ENCODE results near the gene SERPINB3. TPM values are rescaled to one million over a fixed set of nuclear protein-coding genes. Genes with fewer than 3 reads are reported as not detected.
"Not testable (repeated sequence)": the region's sequence is repeated elsewhere in the genome, so short reads cannot be mapped to it uniquely, and the experiment has no call there.

The SERPINB3 gene
- total and polyA plus RNA-seq, 3 experiments from 2014 or later = not detected

DNA sequence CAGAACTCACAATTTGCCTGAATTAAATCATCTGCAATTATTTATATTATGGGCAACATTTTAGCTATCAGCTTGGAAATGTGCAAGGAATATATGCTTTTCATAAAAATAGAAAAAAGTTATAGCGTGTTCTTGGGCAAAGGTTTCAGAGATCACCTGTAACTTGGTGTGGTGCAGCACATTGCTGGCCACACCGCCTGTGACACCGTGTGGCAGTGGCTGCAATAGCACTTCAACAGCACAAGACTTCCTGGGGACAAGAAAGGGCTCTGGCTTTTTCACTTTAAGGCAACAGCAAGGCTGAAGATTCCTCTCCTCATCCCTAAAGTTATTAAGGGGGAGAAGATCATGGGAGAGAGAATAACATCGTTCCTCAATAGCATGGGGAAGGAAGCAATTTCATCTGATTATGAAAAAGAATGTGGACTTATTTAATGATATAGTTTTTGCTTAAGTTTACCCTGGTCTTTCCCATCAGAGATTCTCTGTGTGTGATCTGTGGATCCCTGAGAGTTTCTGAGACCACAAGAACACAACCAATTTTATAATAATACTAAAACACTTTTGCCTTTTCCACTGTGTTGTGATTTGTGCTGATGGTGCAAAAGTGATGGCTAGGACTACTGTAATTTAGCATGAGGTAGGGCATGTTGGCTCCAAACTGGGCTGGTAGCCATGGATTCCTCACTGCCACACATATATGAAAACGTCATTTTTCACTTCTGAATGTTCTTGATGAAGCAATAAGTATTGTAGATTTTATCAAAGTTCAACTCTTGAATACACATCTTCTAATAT is 15.0 kb upstream of the SERPINB3 start:
- H3K36me3 Mint-ChIP-seq = no peaks in the 10 kb centered on the region
- ChIA-PET CTCF (interaction anchor here (0.7 kb wide), 1 partner anchor 11 kb away, joined by 3 read pairs; no protein-coding TSS in a partner anchor), POLR2A (no interaction called here)
- no peak for DNase-seq
- no peak overlapping the region for H3K4me3 Mint-ChIP-seq
- Histone ChIP-seq H3K4me3 (ENCODE audit: low read length) (no peak overlapping the region), H3K27me3 (ENCODE audit: insufficient read depth, low read length, poor library complexity, severe bottlenecking) (no peaks in the 10 kb centered on the region), H3K4me1 (ENCODE audit: insufficient read depth, low read length) (no peaks in the 10 kb centered on the region), H3K27ac (ENCODE audit: low read depth, low read length) (no peak overlapping the region), H3K36me3 (ENCODE audit: insufficient read depth, low read length) (no peaks in the 10 kb centered on the region), H3K9me3 (ENCODE audit: low read length) (no peaks in the 10 kb centered on the region)
- H3K9me3 Mint-ChIP-seq = peaks cover 0 to 2% (median 0%) of the 10 kb centered on the region in 5 donors
- no peaks in the 10 kb centered on the region for H3K27me3 Mint-ChIP-seq
- no peaks in the 10 kb centered on the region for H3K4me1 Mint-ChIP-seq
- no peak overlapping the region for H3K27ac Mint-ChIP-seq

DNA sequence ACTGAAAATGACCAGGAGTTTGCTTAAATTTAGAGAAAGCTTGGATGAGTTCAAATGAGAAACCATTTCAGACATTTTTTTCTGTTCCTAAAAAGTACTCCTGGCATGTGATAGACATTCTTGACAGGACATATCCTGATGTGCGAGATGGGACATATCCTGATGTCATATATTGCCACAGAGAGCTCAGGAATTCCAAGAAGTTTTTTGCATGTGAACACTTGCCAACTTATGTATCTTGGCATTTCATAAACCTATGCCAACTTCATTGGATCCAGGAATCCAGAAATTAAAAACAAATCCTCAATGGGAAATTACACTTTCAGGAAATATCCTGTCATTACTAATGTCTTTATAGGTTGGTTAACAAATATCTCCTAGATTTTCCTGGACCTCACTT is 2.9 kb upstream of the SERPINB3 start:
- Histone ChIP-seq H3K27me3 (ENCODE audit: insufficient read depth, low read length, poor library complexity, severe bottlenecking) (no peaks in the 10 kb centered on the region), H3K4me3 (ENCODE audit: low read length) (no peak overlapping the region), H3K4me1 (ENCODE audit: insufficient read depth, low read length) (no peaks in the 10 kb centered on the region), H3K36me3 (ENCODE audit: insufficient read depth, low read length) (no peaks in the 10 kb centered on the region), H3K27ac (ENCODE audit: low read depth, low read length) (no peak overlapping the region), H3K9me3 (ENCODE audit: low read length) (no peaks in the 10 kb centered on the region)
- DNase-seq = no peak
- ChIA-PET POLR2A (no interaction called here), CTCF (no interaction called here)
- Mint-ChIP-seq H3K9me3 (peaks cover 3 to 7% (median 6%) of the 10 kb centered on the region in 5 donors), H3K4me3 (no peak overlapping the region), H3K27me3 (no peaks in the 10 kb centered on the region), H3K4me1 (no peaks in the 10 kb centered on the region), H3K36me3 (no peaks in the 10 kb centered on the region), H3K27ac (no peak overlapping the region)

DNA sequence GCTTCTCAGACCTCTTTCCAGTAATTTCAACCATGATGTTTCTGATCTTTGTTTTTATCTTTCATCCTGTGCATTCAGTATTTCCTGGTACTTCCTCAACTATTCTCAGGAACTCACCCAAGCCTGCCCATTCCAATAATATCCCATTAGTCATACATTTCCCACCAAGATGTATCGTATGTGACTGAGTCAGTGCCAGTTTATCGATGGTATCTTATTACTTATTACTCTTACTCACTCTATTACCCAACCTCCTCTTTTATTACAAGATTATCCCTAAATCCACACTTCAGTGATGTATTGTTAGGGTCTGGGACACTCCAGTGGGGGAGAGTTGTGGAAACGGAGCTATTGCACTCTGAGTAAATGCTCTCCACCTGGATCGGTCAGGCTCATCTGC is 2.8 kb downstream of the SERPINB3 start:
- H3K27me3 Mint-ChIP-seq; H3K36me3 Mint-ChIP-seq; H3K4me1 ChIP-seq (ENCODE audit: insufficient read depth, low read length); CTCF ChIA-PET; H3K4me3 Mint-ChIP-seq; H3K4me1 Mint-ChIP-seq; H3K4me3 ChIP-seq (ENCODE audit: low read length); H3K27ac ChIP-seq (ENCODE audit: low read depth, low read length); POLR2A ChIA-PET; H3K27me3 ChIP-seq (ENCODE audit: insufficient read depth, low read length, poor library complexity, severe bottlenecking); H3K27ac Mint-ChIP-seq; H3K9me3 ChIP-seq (ENCODE audit: low read length); H3K36me3 ChIP-seq (ENCODE audit: insufficient read depth, low read length); H3K9me3 Mint-ChIP-seq; DNase-seq: not testable (repeated sequence)

DNA sequence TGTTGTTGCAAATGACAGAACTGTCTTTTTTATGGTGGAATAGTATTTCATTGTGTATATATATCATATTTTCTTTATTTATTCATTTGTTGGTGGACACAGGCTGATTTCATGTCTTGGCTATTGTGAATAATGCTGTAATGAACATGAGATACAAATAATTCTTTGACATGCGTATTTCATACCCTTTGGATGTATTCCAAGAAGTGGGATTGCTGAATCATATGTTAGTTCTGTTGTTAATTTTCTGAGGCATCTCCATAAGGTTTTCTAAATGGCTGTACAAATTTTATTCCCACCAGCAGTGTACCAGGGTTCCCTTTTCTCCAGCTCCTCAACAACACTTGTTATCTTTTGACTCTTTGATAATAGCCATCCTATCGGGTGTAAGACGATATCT is 11.4 kb downstream of the SERPINB3 start:
- POLR2A ChIA-PET; CTCF ChIA-PET; H3K36me3 Mint-ChIP-seq; H3K27me3 Mint-ChIP-seq; H3K27me3 ChIP-seq (ENCODE audit: insufficient read depth, low read length, poor library complexity, severe bottlenecking); H3K27ac Mint-ChIP-seq; H3K36me3 ChIP-seq (ENCODE audit: insufficient read depth, low read length); H3K9me3 ChIP-seq (ENCODE audit: low read length); H3K4me3 Mint-ChIP-seq; DNase-seq; H3K4me1 ChIP-seq (ENCODE audit: insufficient read depth, low read length); H3K4me1 Mint-ChIP-seq; H3K27ac ChIP-seq (ENCODE audit: low read depth, low read length); H3K9me3 Mint-ChIP-seq; H3K4me3 ChIP-seq (ENCODE audit: low read length): not testable (repeated sequence)

DNA sequence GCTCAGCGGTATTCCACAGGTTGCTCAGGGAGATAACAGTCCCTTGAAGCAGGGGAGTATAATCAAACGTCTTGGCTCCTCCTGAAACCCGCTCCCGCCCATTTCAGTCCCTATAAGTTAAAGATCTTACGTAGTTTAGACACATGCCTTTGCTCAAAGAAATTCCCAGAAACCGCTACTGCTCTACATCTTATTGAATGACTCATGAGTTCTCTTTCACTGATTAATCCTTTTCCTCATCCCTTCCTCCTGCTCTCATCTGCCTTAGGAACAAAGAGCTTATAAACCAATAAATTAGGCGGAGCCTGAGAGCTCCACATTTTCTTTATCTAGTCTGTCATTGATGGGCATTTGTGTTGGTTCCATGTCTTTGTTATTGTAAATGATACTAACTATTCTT is 13.5 kb downstream of the SERPINB3 start:
- no peaks in the 10 kb centered on the region for H3K9me3 ChIP-seq (ENCODE audit: low read length)
- POLR2A ChIA-PET = no interaction called here
- no peaks in the 10 kb centered on the region for H3K36me3 Mint-ChIP-seq
- H3K4me3 Mint-ChIP-seq = no peak overlapping the region
- H3K27me3 ChIP-seq (ENCODE audit: insufficient read depth, low read length, poor library complexity, severe bottlenecking) = no peaks in the 10 kb centered on the region
- H3K27ac Mint-ChIP-seq = no peak overlapping the region
- peaks cover 0 to 5% (median 0%) of the 10 kb centered on the region in 5 donors for H3K9me3 Mint-ChIP-seq
- no peak for DNase-seq
- H3K4me1 ChIP-seq (ENCODE audit: insufficient read depth, low read length) = no peaks in the 10 kb centered on the region
- no peaks in the 10 kb centered on the region for H3K27me3 Mint-ChIP-seq
- no peak overlapping the region for H3K27ac ChIP-seq (ENCODE audit: low read depth, low read length)
- no peak overlapping the region for H3K4me3 ChIP-seq (ENCODE audit: low read length)
- no peaks in the 10 kb centered on the region for H3K4me1 Mint-ChIP-seq
- H3K36me3 ChIP-seq (ENCODE audit: insufficient read depth, low read length) = no peaks in the 10 kb centered on the region
- CTCF ChIA-PET = no interaction called here

DNA sequence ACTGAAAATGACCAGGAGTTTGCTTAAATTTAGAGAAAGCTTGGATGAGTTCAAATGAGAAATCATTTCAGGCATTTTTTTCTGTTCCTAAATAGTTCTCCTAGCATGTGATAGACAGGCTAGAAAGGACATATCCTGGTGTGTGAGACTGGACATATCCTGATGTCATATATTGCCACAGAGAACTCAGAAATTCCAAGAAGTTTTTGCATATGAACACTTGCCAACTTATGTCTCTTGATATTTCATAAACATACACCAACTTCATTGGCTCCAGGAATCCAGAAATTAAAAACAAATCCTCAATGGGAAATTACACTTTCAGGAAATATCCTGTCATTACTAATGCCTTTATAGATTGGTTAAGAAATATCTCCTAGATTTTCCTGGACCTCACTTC is 14.8 kb downstream of the SERPINB3 start:
- no peak overlapping the region for H3K4me3 ChIP-seq (ENCODE audit: low read length)
- no peak for DNase-seq
- no peaks in the 10 kb centered on the region for H3K36me3 ChIP-seq (ENCODE audit: insufficient read depth, low read length)
- H3K27ac Mint-ChIP-seq = no peak overlapping the region
- ChIA-PET POLR2A (no interaction called here), CTCF (no interaction called here)
- no peaks in the 10 kb centered on the region for H3K36me3 Mint-ChIP-seq
- peaks cover 0 to 5% (median 0%) of the 10 kb centered on the region in 5 donors for H3K9me3 Mint-ChIP-seq
- no peaks in the 10 kb centered on the region for H3K27me3 ChIP-seq (ENCODE audit: insufficient read depth, low read length, poor library complexity, severe bottlenecking)
- H3K4me1 ChIP-seq (ENCODE audit: insufficient read depth, low read length) = no peaks in the 10 kb centered on the region
- no peaks in the 10 kb centered on the region for H3K27me3 Mint-ChIP-seq
- H3K9me3 ChIP-seq (ENCODE audit: low read length) = no peaks in the 10 kb centered on the region
- no peak overlapping the region for H3K27ac ChIP-seq (ENCODE audit: low read depth, low read length)
- no peaks in the 10 kb centered on the region for H3K4me1 Mint-ChIP-seq
- H3K4me3 Mint-ChIP-seq = no peak overlapping the region

DNA sequence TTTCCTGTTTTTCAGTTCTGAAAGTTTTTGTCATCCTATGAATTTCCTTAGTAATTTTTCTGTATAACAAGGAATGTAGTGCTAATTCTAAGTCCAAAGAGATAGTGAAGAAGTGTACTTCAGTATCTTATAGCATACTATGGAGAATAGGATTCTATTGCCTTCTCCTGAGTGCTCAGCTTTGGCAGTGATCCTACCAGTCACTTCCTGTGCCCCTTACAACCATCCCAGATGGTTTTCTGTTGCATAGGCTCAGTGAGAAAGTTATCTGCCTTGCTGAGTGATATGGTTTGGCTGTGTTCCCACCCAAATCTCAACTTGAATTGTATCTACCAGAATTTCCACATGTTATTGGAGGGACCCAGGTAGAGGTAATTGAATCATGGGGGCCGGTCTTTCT is 17.0 kb downstream of the SERPINB3 start:
- CTCF ChIA-PET; H3K4me3 ChIP-seq (ENCODE audit: low read length); H3K4me3 Mint-ChIP-seq; H3K4me1 ChIP-seq (ENCODE audit: insufficient read depth, low read length); H3K27ac Mint-ChIP-seq; H3K27me3 Mint-ChIP-seq; H3K36me3 Mint-ChIP-seq; H3K27me3 ChIP-seq (ENCODE audit: insufficient read depth, low read length, poor library complexity, severe bottlenecking); H3K36me3 ChIP-seq (ENCODE audit: insufficient read depth, low read length); H3K9me3 ChIP-seq (ENCODE audit: low read length); H3K4me1 Mint-ChIP-seq; H3K9me3 Mint-ChIP-seq; DNase-seq; H3K27ac ChIP-seq (ENCODE audit: low read depth, low read length); POLR2A ChIA-PET: not testable (repeated sequence)

DNA sequence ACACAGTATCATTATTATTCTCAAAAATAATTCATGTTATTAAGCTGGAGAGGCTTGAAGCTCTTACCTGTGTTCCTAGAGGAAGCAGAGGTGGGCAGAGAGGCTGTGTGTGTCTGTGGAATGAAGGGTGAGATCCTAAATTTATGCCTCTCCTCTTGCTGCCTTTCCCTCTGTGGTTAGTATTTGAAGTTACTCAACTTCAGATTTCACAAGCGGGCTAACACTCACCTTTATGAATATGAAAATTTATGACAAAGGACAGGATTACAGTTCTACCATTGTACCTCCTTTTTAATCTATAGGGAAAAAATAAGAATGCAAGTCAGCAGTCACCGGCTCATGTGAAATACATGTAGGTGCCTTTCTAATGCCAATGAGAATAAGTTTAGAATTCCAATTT is 17.6 kb downstream of the SERPINB3 start, which contains the start of gene SERPINB4:
TSS of gene SERPINB4 (minus strand) at position 115 of the 400 bp plus-strand sequence. CDS start 679 bp downstream, outside the sequence.
- H3K27me3 Mint-ChIP-seq; H3K36me3 ChIP-seq (ENCODE audit: insufficient read depth, low read length); DNase-seq; H3K27ac Mint-ChIP-seq; H3K27me3 ChIP-seq (ENCODE audit: insufficient read depth, low read length, poor library complexity, severe bottlenecking); H3K9me3 ChIP-seq (ENCODE audit: low read length); H3K4me1 ChIP-seq (ENCODE audit: insufficient read depth, low read length); H3K27ac ChIP-seq (ENCODE audit: low read depth, low read length); CTCF ChIA-PET; H3K4me3 Mint-ChIP-seq; POLR2A ChIA-PET; H3K4me3 ChIP-seq (ENCODE audit: low read length); H3K36me3 Mint-ChIP-seq; H3K9me3 Mint-ChIP-seq; H3K4me1 Mint-ChIP-seq: not testable (repeated sequence)
